H9 (cell line): ENCODE data around the gene DDX55. TPM values are rescaled to one million over a fixed set of nuclear protein-coding genes. Genes with fewer than 3 reads are reported as not detected.
"Not testable (repeated sequence)": the region's sequence is repeated elsewhere in the genome, so short reads cannot be mapped to it uniquely, and the experiment has no call there.

Experiments used
- DNase-seq: peaks from one replicate; pipeline ENCODE4 v3.0.0-alpha.2; 2017
- H2AFZ ChIP-seq: one replicate; pipeline ENCODE4 v1.6.1; 2013; ENCODE audit warnings: mild to moderate bottlenecking, low read length, control low read depth, moderate library complexity
- H2AK5ac ChIP-seq: 2 replicates; pipeline ENCODE4 v1.6.1; 2013; ENCODE audit warnings: low read length, control low read depth, mixed read lengths; ENCODE audit not compliant: insufficient read length
- H2BK120ac ChIP-seq: one replicate; pipeline ENCODE4 v1.6.1; 2013; ENCODE audit warnings: low read depth, mild to moderate bottlenecking, low read length, control low read depth, inconsistent platforms; ENCODE audit not compliant: poor library complexity, severe bottlenecking
- H2BK12ac ChIP-seq: 2 replicates; pipeline ENCODE4 v1.6.1; 2013; ENCODE audit warnings: low read length, control low read depth, mixed read lengths, low read depth; ENCODE audit not compliant: insufficient read length
- H2BK15ac ChIP-seq: 2 replicates; pipeline ENCODE4 v1.6.1; 2013; ENCODE audit warnings: low read depth, low read length, control low read depth
- H2BK20ac ChIP-seq: one replicate; pipeline ENCODE4 v1.6.1; 2013; ENCODE audit warnings: low read depth, mild to moderate bottlenecking, low read length, control low read depth, inconsistent platforms; ENCODE audit not compliant: poor library complexity, severe bottlenecking
- H2BK5ac ChIP-seq: 2 replicates; pipeline ENCODE4 v1.6.1; 2013; ENCODE audit warnings: low read length, control low read depth, mixed read lengths; ENCODE audit not compliant: insufficient read length
- H3K14ac ChIP-seq: 2 replicates; pipeline ENCODE4 v1.6.1; 2013; ENCODE audit warnings: low read length, control low read depth; ENCODE audit not compliant: insufficient read depth
- H3K18ac ChIP-seq: 2 replicates; pipeline ENCODE4 v1.6.1; 2013; ENCODE audit warnings: low read depth, mild to moderate bottlenecking, mixed read lengths, low read length, control low read depth; ENCODE audit not compliant: insufficient read length
- H3K23ac ChIP-seq: 2 replicates; pipeline ENCODE4 v1.6.1; 2013; ENCODE audit warnings: low read length, control low read depth, mixed read lengths, low read depth; ENCODE audit not compliant: insufficient read length
- H3K23me2 ChIP-seq: 2 replicates; pipeline ENCODE4 v1.6.1; 2013; ENCODE audit warnings: low read depth, mild to moderate bottlenecking, mixed read lengths, low read length, control low read depth; ENCODE audit not compliant: insufficient read length, poor library complexity, severe bottlenecking
- H3K27ac ChIP-seq: 2 replicates; pipeline ENCODE4 v1.5.1; 2013; ENCODE audit warnings: low read length, control low read depth, mixed read lengths, low read depth; ENCODE audit not compliant: insufficient read length
- H3K27me3 ChIP-seq: 2 replicates; pipeline ENCODE4 v1.6.1; 2013; ENCODE audit warnings: low read length, control low read depth, inconsistent platforms; ENCODE audit not compliant: insufficient read depth
- H3K4ac ChIP-seq: 2 replicates; pipeline ENCODE4 v1.6.1; 2013; ENCODE audit warnings: low read depth, mild to moderate bottlenecking, control low read depth, inconsistent platforms, low read length, moderate library complexity
- H3K4me1 ChIP-seq: 2 replicates; pipeline ENCODE4 v1.6.1; 2013; ENCODE audit warnings: low read length, control low read depth, inconsistent platforms; ENCODE audit not compliant: insufficient read depth
- H3K4me2 ChIP-seq: 2 replicates; pipeline ENCODE4 v1.6.1; 2013; ENCODE audit warnings: low read length, control low read depth, mixed read lengths; ENCODE audit not compliant: insufficient read length, insufficient read depth
- H3K56ac ChIP-seq: 2 replicates; pipeline ENCODE4 v1.6.1; 2013; ENCODE audit warnings: low read depth, mild to moderate bottlenecking, mixed read lengths, low read length, control low read depth; ENCODE audit not compliant: insufficient read length
- H3K79me1 ChIP-seq: 2 replicates; pipeline ENCODE4 v1.6.1; 2013; ENCODE audit warnings: low read depth, mild to moderate bottlenecking, moderate library complexity, low read length, control low read depth, inconsistent platforms; ENCODE audit not compliant: insufficient read depth, poor library complexity, severe bottlenecking
- H3K79me2 ChIP-seq: 2 replicates; pipeline ENCODE4 v1.6.1; 2013; ENCODE audit warnings: low read length, control low read depth, inconsistent platforms; ENCODE audit not compliant: insufficient read depth
- H3K9ac ChIP-seq: 2 replicates; pipeline ENCODE4 v1.6.1; 2013; ENCODE audit warnings: low read length, control low read depth, mixed read lengths; ENCODE audit not compliant: insufficient read length; ENCODE audit errors: extremely low read depth
- H3K9me3 ChIP-seq: one replicate; pipeline ENCODE4 v1.6.1; 2013; ENCODE audit warnings: low read depth, low read length, inconsistent platforms; ENCODE audit not compliant: control insufficient read depth
- H3T11ph ChIP-seq: one replicate; pipeline ENCODE4 v1.6.1; 2013; ENCODE audit warnings: mild to moderate bottlenecking, low read length, control low read depth, inconsistent platforms
- H4K20me1 ChIP-seq: one replicate; pipeline ENCODE4 v1.6.1; 2013; ENCODE audit not compliant: control insufficient read depth, insufficient read length, insufficient read depth
- H4K5ac ChIP-seq: 2 replicates; pipeline ENCODE4 v1.6.1; 2013; ENCODE audit warnings: low read depth, mild to moderate bottlenecking, mixed read lengths, low read length, control low read depth; ENCODE audit not compliant: insufficient read length
- H4K8ac ChIP-seq: replicated peaks from 2 replicates; pipeline ENCODE4 v1.6.1; 2013; ENCODE audit warnings: low read length, control low read depth, mixed read lengths, low read depth; ENCODE audit not compliant: insufficient read length
- H4K91ac ChIP-seq: 2 replicates; pipeline ENCODE4 v1.6.1; 2013; ENCODE audit warnings: low read depth, mild to moderate bottlenecking, moderate library complexity, mixed read lengths, low read length, control low read depth; ENCODE audit not compliant: insufficient read length
- H3K27ac Mint-ChIP-seq, 3 experiments: 2 replicates in 2 of 3; 3 replicates in 1 of 3; pipeline ENCODE4 v1.8.0; 2020 to 2021; ENCODE audit warnings: mixed read lengths in 3 of 3, mild to moderate bottlenecking in 1 of 3, moderate library complexity in 1 of 3
- H3K27me3 Mint-ChIP-seq: 2 replicates; pipeline ENCODE4 v1.8.0; 2021; ENCODE audit warnings: low read depth, mild to moderate bottlenecking, moderate library complexity, mixed read lengths
- H3K36me3 Mint-ChIP-seq, 3 experiments: 2 replicates in 2 of 3; 3 replicates in 1 of 3; pipeline ENCODE4 v1.8.0; 2020 to 2021; ENCODE audit warnings: low read depth in 3 of 3, mixed read lengths in 3 of 3; ENCODE audit not compliant: insufficient read depth in 1 of 3
- H3K4me1 Mint-ChIP-seq, 2 experiments: 2 replicates each; pipeline ENCODE4 v1.8.0; 2020; ENCODE audit warnings: mixed read lengths in 2 of 2
- H3K4me3 Mint-ChIP-seq, 2 experiments: 2 replicates in 1 of 2; 3 replicates in 1 of 2; pipeline ENCODE4 v1.8.0; 2020 to 2021; ENCODE audit warnings: mild to moderate bottlenecking in 2 of 2, mixed read lengths in 2 of 2, moderate library complexity in 1 of 2
- H3K9me3 Mint-ChIP-seq, 2 experiments: 2 replicates in 1 of 2; 3 replicates in 1 of 2; pipeline ENCODE4 v1.8.0; 2020; ENCODE audit warnings: mild to moderate bottlenecking in 2 of 2, mixed read lengths in 2 of 2, moderate library complexity in 1 of 2
- CTCF ChIP-seq: fragments of 200-600 bp; sonication (generic); conservative IDR thresholded peaks from 3 replicates; pipeline ENCODE4 v1.8.0; 2021; ENCODE audit warnings: antibody characterized with exemption, mild to moderate bottlenecking
- WGBS: extraction: QIAGEN DNeasy Blood & Tissue Kit; methylation state at CpG from one replicate; pipeline ENCODE4 v1.1.7; 2013; ENCODE audit warnings: missing lambda C conversion rate, low lambda C conversion rate, mixed read lengths; ENCODE audit not compliant: insufficient read length; ENCODE audit errors: extremely low coverage; 5-methylcytosine and 5-hydroxymethylcytosine counted together
- total RNA-seq: library from RNA; stranded (reverse); gene quantifications from 2 replicates; pipeline ENCODE4 v1.2.1, GENCODE V29; 2021

Gene DDX55
- total RNA-seq, 1 experiment from 2014 or later, result 51.7 TPM

- peaks cover 3% of the 10 kb centered on the region for H4K20me1 ChIP-seq
- no peak overlapping the region for H2AFZ ChIP-seq
- no peak overlapping the region for H3K14ac ChIP-seq
- no peaks in the 10 kb centered on the region for H3K27me3 ChIP-seq
- Mint-ChIP-seq H3K27ac (peak overlapping the region; percentile 22 to 93 (median 77)), H3K4me1 (peaks cover 9 to 12% of the 10 kb centered on the region in 2 experiments), H3K27me3 (no peaks in the 10 kb centered on the region), H3K36me3 (peaks cover 28 to 46% (median 44%) of the 10 kb centered on the region in 3 experiments; a peak in 6 of 7 replicates), H3K4me3 (peak overlapping the region; percentile 85 to 87), H3K9me3 (no peaks in the 10 kb centered on the region)
- no peak overlapping the region for H2BK120ac ChIP-seq
- no peaks in the 10 kb centered on the region for H3K9me3 ChIP-seq
- H2BK12ac ChIP-seq, result no peak overlapping the region
- H3T11ph ChIP-seq, result no peak overlapping the region
- no peak for TF ChIP-seq CTCF
- peaks cover 9% of the 10 kb centered on the region for H3K23me2 ChIP-seq
- H3K23ac ChIP-seq, result no peak overlapping the region
- H2BK15ac ChIP-seq, result no peak overlapping the region
- no peak overlapping the region for H3K56ac ChIP-seq
- no CpG with 5 or more reads among the region's 7 CpGs for WGBS
- H4K5ac ChIP-seq, result no peak overlapping the region
- H4K91ac ChIP-seq, result no peak overlapping the region
- H2BK20ac ChIP-seq, result no peak overlapping the region
- peaks cover 3% of the 10 kb centered on the region for H3K79me1 ChIP-seq
- no peak overlapping the region for H3K27ac ChIP-seq
- H3K4me1 ChIP-seq, result no peaks in the 10 kb centered on the region; the same call in 1 of the 2 replicates
- H3K4me2 ChIP-seq, result peak overlapping the region; percentile 90
- H2BK5ac ChIP-seq, result no peak overlapping the region
- H3K79me2 ChIP-seq, result peaks cover 23% of the 10 kb centered on the region; the same call in 1 of the 2 replicates
- H3K18ac ChIP-seq, result no peak overlapping the region
- no peak for DNase-seq
- no peak overlapping the region for H4K8ac ChIP-seq
- peak overlapping the region; percentile 90 for H3K9ac ChIP-seq
- H2AK5ac ChIP-seq, result no peak overlapping the region
- no peak overlapping the region for H3K4ac ChIP-seq
Observed at GRCh38 chr12:123602651-123603195, 824 bp downstream of the DDX55 start.

- not testable (repeated sequence) for DNase-seq, H3K9me3 ChIP-seq, H3K27me3 ChIP-seq, H3K79me1 ChIP-seq, H3K14ac ChIP-seq, H3K9me3 Mint-ChIP-seq, H3K56ac ChIP-seq, H2BK15ac ChIP-seq, H3K4me2 ChIP-seq, H2BK120ac ChIP-seq, H4K5ac ChIP-seq, H3K27ac Mint-ChIP-seq, H3K27me3 Mint-ChIP-seq, H3K23me2 ChIP-seq, H3K4ac ChIP-seq, H3K18ac ChIP-seq, H3K4me1 ChIP-seq, H4K91ac ChIP-seq, H2BK12ac ChIP-seq, H4K8ac ChIP-seq, H3K23ac ChIP-seq, H3K9ac ChIP-seq, H3K27ac ChIP-seq, H2BK5ac ChIP-seq, H2AFZ ChIP-seq, H4K20me1 ChIP-seq, H2BK20ac ChIP-seq, H3T11ph ChIP-seq, H2AK5ac ChIP-seq
- no CpG with 5 or more reads among the region's 11 CpGs for WGBS
- Mint-ChIP-seq H3K4me1 (peaks cover 9 to 12% of the 10 kb centered on the region in 2 experiments), H3K4me3 (peak overlapping the region; percentile 38 to 85; a peak in 4 of 5 replicates), H3K36me3 (peaks cover 36 to 50% (median 48%) of the 10 kb centered on the region in 3 experiments; a peak in 6 of 7 replicates)
- peaks cover 23% of the 10 kb centered on the region; the same call in 1 of the 2 replicates for H3K79me2 ChIP-seq
Observed at GRCh38 chr12:123603495-123603894, 1.6 kb downstream of the DDX55 start.
